Activated naive CD8-positive, alpha-beta T cell (primary cell): ENCODE measurements around the gene KIRREL2.

ENCODE experiments used
- H3K27ac Mint-ChIP-seq: one replicate; pipeline ENCODE4 v1.8.0; 2021; ENCODE audit warnings: mixed read lengths
- H3K27me3 Mint-ChIP-seq: one replicate; pipeline ENCODE4 v1.8.0; 2021; ENCODE audit warnings: mixed read lengths
- H3K36me3 Mint-ChIP-seq: one replicate; pipeline ENCODE4 v1.8.0; 2021; ENCODE audit warnings: mixed read lengths
- H3K4me1 Mint-ChIP-seq: one replicate; pipeline ENCODE4 v1.8.0; 2021; ENCODE audit warnings: low read depth, mixed read lengths
- H3K4me3 Mint-ChIP-seq: one replicate; pipeline ENCODE4 v1.8.0; 2021; ENCODE audit warnings: mild to moderate bottlenecking, mixed read lengths
- H3K9me3 Mint-ChIP-seq: one replicate; pipeline ENCODE4 v1.8.0; 2021; ENCODE audit warnings: low read depth, mixed read lengths

KIRREL2 gene

GRCh38 chr19:35895911-35896642, 39.4 kb downstream of the KIRREL2 start:
- H3K27ac Mint-ChIP-seq = no peak overlapping the region
- H3K4me1 Mint-ChIP-seq = peaks cover 26% of the 10 kb centered on the region
- H3K27me3 Mint-ChIP-seq = no peaks in the 10 kb centered on the region
- H3K9me3 Mint-ChIP-seq = no peaks in the 10 kb centered on the region
- peaks cover 4% of the 10 kb centered on the region for H3K36me3 Mint-ChIP-seq
- H3K4me3 Mint-ChIP-seq = peak overlapping the region; percentile 96

- H3K4me1 Mint-ChIP-seq = peaks cover 28% of the 10 kb centered on the region
- H3K27ac Mint-ChIP-seq = no peak overlapping the region
- H3K27me3 Mint-ChIP-seq = no peaks in the 10 kb centered on the region
- no peaks in the 10 kb centered on the region for H3K9me3 Mint-ChIP-seq
- H3K4me3 Mint-ChIP-seq = peak overlapping the region; percentile 96
- H3K36me3 Mint-ChIP-seq = peaks cover 4% of the 10 kb centered on the region
These were observed 39.9 kb downstream of the KIRREL2 start for GRCh38 chr19:35896643-35897040.

- Mint-ChIP-seq H3K4me1 (peaks cover 36% of the 10 kb centered on the region), H3K4me3 (peak overlapping the region; percentile 96), H3K27me3 (no peaks in the 10 kb centered on the region), H3K36me3 (peaks cover 2% of the 10 kb centered on the region), H3K9me3 (no peaks in the 10 kb centered on the region), H3K27ac (peak overlapping the region; percentile 54)
These were observed 41.2 kb downstream of the KIRREL2 start for GRCh38 chr19:35897706-35898451.

GRCh38 chr19:35898499-35898809, 41.7 kb downstream of the KIRREL2 start:
- Mint-ChIP-seq H3K36me3 (no peaks in the 10 kb centered on the region), H3K9me3 (no peaks in the 10 kb centered on the region), H3K27me3 (no peaks in the 10 kb centered on the region), H3K4me1 (peaks cover 39% of the 10 kb centered on the region), H3K27ac (peak overlapping the region; percentile 92), H3K4me3 (peak overlapping the region; percentile 96)

- Mint-ChIP-seq H3K27ac (peak overlapping the region; percentile 92), H3K36me3 (no peaks in the 10 kb centered on the region), H3K4me1 (peaks cover 49% of the 10 kb centered on the region), H3K27me3 (no peaks in the 10 kb centered on the region), H3K9me3 (no peaks in the 10 kb centered on the region), H3K4me3 (peak overlapping the region; percentile 96)
These were observed 43.0 kb downstream of the KIRREL2 start for GRCh38 chr19:35899547-35900214.

GRCh38 chr19:35901055-35901644, 44.4 kb downstream of the KIRREL2 start:
- no peaks in the 10 kb centered on the region for H3K36me3 Mint-ChIP-seq
- peak overlapping the region; percentile 89 for H3K27ac Mint-ChIP-seq
- no peaks in the 10 kb centered on the region for H3K27me3 Mint-ChIP-seq
- H3K4me3 Mint-ChIP-seq = peak overlapping the region; percentile 96
- H3K4me1 Mint-ChIP-seq = peaks cover 47% of the 10 kb centered on the region
- H3K9me3 Mint-ChIP-seq = no peaks in the 10 kb centered on the region

GRCh38 chr19:35901854-35902661, 45.3 kb downstream of the KIRREL2 start, which contains the start of gene HCST:
HCST (plus strand) TSS chr19:35902529; CDS start chr19:35902594, 65 bp downstream.
- Mint-ChIP-seq H3K4me1 (peaks cover 47% of the 10 kb centered on the region), H3K27ac (peak within 1 kb of the TSS; percentile 96), H3K36me3 (no peaks in the 10 kb centered on the region), H3K9me3 (no peaks in the 10 kb centered on the region), H3K27me3 (no peaks in the 10 kb centered on the region), H3K4me3 (peak within 1 kb of the TSS; percentile 87)

- Mint-ChIP-seq H3K4me1 (peaks cover 45% of the 10 kb centered on the region), H3K36me3 (no peaks in the 10 kb centered on the region), H3K27ac (peak overlapping the region; percentile 96), H3K27me3 (no peaks in the 10 kb centered on the region), H3K4me3 (peak overlapping the region; percentile 87), H3K9me3 (no peaks in the 10 kb centered on the region)
These were observed 46.3 kb downstream of the KIRREL2 start for GRCh38 chr19:35902870-35903475.

GRCh38 chr19:35903550-35904179, 47.0 kb downstream of the KIRREL2 start:
- Mint-ChIP-seq H3K9me3 (no peaks in the 10 kb centered on the region), H3K27ac (peak overlapping the region; percentile 96), H3K27me3 (no peaks in the 10 kb centered on the region), H3K4me3 (peak overlapping the region; percentile 87), H3K4me1 (peaks cover 45% of the 10 kb centered on the region), H3K36me3 (no peaks in the 10 kb centered on the region)

GRCh38 chr19:35904311-35905068, 47.8 kb downstream of the KIRREL2 start:
- peak overlapping the region; percentile 70 for H3K4me3 Mint-ChIP-seq
- H3K36me3 Mint-ChIP-seq = no peaks in the 10 kb centered on the region
- H3K4me1 Mint-ChIP-seq = peaks cover 51% of the 10 kb centered on the region
- H3K9me3 Mint-ChIP-seq = no peaks in the 10 kb centered on the region
- no peaks in the 10 kb centered on the region for H3K27me3 Mint-ChIP-seq
- peak overlapping the region; percentile 96 for H3K27ac Mint-ChIP-seq

GRCh38 chr19:35905178-35905727, 48.5 kb downstream of the KIRREL2 start:
- Mint-ChIP-seq H3K36me3 (no peaks in the 10 kb centered on the region), H3K27ac (peak overlapping the region; percentile 96), H3K4me3 (peak overlapping the region; percentile 20), H3K9me3 (no peaks in the 10 kb centered on the region), H3K27me3 (no peaks in the 10 kb centered on the region), H3K4me1 (peaks cover 54% of the 10 kb centered on the region)

GRCh38 chr19:35907377-35907745, 50.6 kb downstream of the KIRREL2 start:
- Mint-ChIP-seq H3K4me3 (no peak overlapping the region), H3K27ac (no peak overlapping the region), H3K36me3 (no peaks in the 10 kb centered on the region)

GRCh38 chr19:35908010-35908441, 51.3 kb downstream of the KIRREL2 start, which contains the start of gene TYROBP:
TYROBP (minus strand) TSS chr19:35908295; CDS start chr19:35908228, 67 bp downstream.
- Mint-ChIP-seq H3K4me1 (peaks cover 39% of the 10 kb centered on the region), H3K27ac (peak within 1 kb of the TSS; percentile 79), H3K9me3 (no peaks in the 10 kb centered on the region), H3K4me3 (no peak within 1 kb of the TSS), H3K36me3 (no peaks in the 10 kb centered on the region), H3K27me3 (no peaks in the 10 kb centered on the region)

More at GRCh38 chr19:35907377-35907745, 50.6 kb downstream of the KIRREL2 start:
- H3K9me3 Mint-ChIP-seq = no peaks in the 10 kb centered on the region
- H3K27me3 Mint-ChIP-seq = no peaks in the 10 kb centered on the region
- H3K4me1 Mint-ChIP-seq = peaks cover 45% of the 10 kb centered on the region
